Peyer's patch (tissue), 4 donors: ENCODE results near the gene CELSR2.

Source experiments
- POLR2A ChIP-seq, 2 donors: fragments of 450-650 bp; IDR thresholded peaks; one replicate each; pipeline ENCODE4 v1.5.1; 2017; ENCODE audit warnings: antibody characterized with exemption in 2 of 2, mild to moderate bottlenecking in 2 of 2, moderate library complexity in 2 of 2
- TF ChIP-seq, protein P1 (sequence below), 6 experiments: fragments of 450-650 bp in 4 of 6; fragments of 200-600 bp in 2 of 6; sonication (generic) in 1 of 6; IDR thresholded peaks; one replicate each; pipeline ENCODE4 v1.5.1; 2017 to 2019; ENCODE audit warnings: antibody characterized with exemption in 6 of 6, mild to moderate bottlenecking in 3 of 6, moderate library complexity in 1 of 6

DNA sequence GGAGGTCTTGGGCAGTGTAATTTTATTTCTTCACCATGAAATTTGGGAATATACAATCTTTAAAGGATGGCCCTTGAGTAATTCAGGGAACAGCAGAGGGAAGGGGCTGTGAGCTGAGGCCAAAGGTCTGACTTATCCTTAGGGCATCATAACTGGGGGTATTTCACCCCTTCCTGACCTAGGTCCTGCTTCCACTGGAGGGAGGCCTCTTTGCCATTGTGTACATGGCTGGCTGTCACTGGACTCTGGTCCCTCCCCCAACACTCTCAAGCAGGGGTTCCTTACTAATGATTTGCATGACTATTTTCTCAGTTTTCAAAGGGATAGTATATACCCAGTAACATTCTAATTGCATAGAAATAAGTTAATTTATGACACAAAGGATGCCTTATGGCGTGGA, 40.8 kb downstream of the CELSR2 start:
- TF ChIP-seq POLR2A (IDR thresholded peaks at IDR 0.05): no peak
- TF ChIP-seq, protein P1, sequence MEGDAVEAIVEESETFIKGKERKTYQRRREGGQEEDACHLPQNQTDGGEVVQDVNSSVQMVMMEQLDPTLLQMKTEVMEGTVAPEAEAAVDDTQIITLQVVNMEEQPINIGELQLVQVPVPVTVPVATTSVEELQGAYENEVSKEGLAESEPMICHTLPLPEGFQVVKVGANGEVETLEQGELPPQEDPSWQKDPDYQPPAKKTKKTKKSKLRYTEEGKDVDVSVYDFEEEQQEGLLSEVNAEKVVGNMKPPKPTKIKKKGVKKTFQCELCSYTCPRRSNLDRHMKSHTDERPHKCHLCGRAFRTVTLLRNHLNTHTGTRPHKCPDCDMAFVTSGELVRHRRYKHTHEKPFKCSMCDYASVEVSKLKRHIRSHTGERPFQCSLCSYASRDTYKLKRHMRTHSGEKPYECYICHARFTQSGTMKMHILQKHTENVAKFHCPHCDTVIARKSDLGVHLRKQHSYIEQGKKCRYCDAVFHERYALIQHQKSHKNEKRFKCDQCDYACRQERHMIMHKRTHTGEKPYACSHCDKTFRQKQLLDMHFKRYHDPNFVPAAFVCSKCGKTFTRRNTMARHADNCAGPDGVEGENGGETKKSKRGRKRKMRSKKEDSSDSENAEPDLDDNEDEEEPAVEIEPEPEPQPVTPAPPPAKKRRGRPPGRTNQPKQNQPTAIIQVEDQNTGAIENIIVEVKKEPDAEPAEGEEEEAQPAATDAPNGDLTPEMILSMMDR (IDR thresholded peaks at IDR 0.05): no peak
